ENCODE results near the gene TPCN2.

TPCN2 gene

GRCh38 chr11:69097263-69097662 is 48.5 kb downstream of the TPCN2 start:
- DNase-seq: no peak

- no peak for DNase-seq
Measured at GRCh38 chr11:69099180-69099579, 50.4 kb downstream of the TPCN2 start.

- DNase-seq: no peak
Measured at GRCh38 chr11:69100454-69101114, 51.9 kb downstream of the TPCN2 start.

GRCh38 chr11:69101115-69101791 is 52.5 kb downstream of the TPCN2 start:
- peak in 1 of 2 experiments; percentile 5 for DNase-seq

GRCh38 chr11:69101792-69102695 is 53.3 kb downstream of the TPCN2 start:
- DNase-seq: no peak

GRCh38 chr11:69102732-69103615 is 54.2 kb downstream of the TPCN2 start:
- DNase-seq: no peak

GRCh38 chr11:69104212-69104855 is 55.6 kb downstream of the TPCN2 start:
- no peak for DNase-seq

- no peak for DNase-seq
Measured at GRCh38 chr11:69104856-69105395, 56.2 kb downstream of the TPCN2 start.

- no peak for DNase-seq
Measured at GRCh38 chr11:69105461-69106030, 56.8 kb downstream of the TPCN2 start.

- DNase-seq: no peak
Measured at GRCh38 chr11:69106031-69106811, 57.5 kb downstream of the TPCN2 start.

- DNase-seq: no peak
Measured at GRCh38 chr11:69107413-69107812, 58.7 kb downstream of the TPCN2 start.

- DNase-seq: no peak
Measured at GRCh38 chr11:69108030-69108429, 59.3 kb downstream of the TPCN2 start.

GRCh38 chr11:69108559-69108958 is 59.8 kb downstream of the TPCN2 start:
- no peak for DNase-seq

GRCh38 chr11:69109101-69109500 is 60.4 kb downstream of the TPCN2 start:
- DNase-seq: no peak

- no peak for DNase-seq
Measured at GRCh38 chr11:69110451-69110850, 61.7 kb downstream of the TPCN2 start.

- no peak for DNase-seq
Measured at GRCh38 chr11:69111624-69112542, 63.2 kb downstream of the TPCN2 start.

GRCh38 chr11:69113226-69113625 is 64.5 kb downstream of the TPCN2 start:
- no peak for DNase-seq

GRCh38 chr11:69113646-69114340 is 65.1 kb downstream of the TPCN2 start:
- no peak for DNase-seq

- no peak for DNase-seq
Measured at GRCh38 chr11:69114362-69114761, 65.6 kb downstream of the TPCN2 start.

Data from NCI-H187 (cell line).